GM06990 (cell line): ENCODE results near the gene FLT1.

Experiments
- DNase-seq: peaks from one replicate; pipeline ENCODE4 v3.0.0-alpha.2; 2011; ENCODE audit not compliant: insufficient read length; ENCODE audit errors: extremely low read depth
- H3K27me3 ChIP-seq: replicated peaks from 2 replicates; pipeline ENCODE4 v1.6.0; 2011; ENCODE audit warnings: low read length; ENCODE audit not compliant: control insufficient read depth, insufficient read depth
- H3K36me3 ChIP-seq: 2 replicates; pipeline ENCODE4 v1.5.1; 2011; ENCODE audit warnings: low read length; ENCODE audit not compliant: control insufficient read depth, insufficient read depth
- H3K4me3 ChIP-seq: replicated peaks from 2 replicates; pipeline ENCODE4 v1.5.1; 2011; ENCODE audit warnings: low read depth, mild to moderate bottlenecking, control low read depth, low read length
- CTCF ChIP-seq: IDR thresholded peaks from 2 replicates; pipeline ENCODE4 v1.5.1; 2011; ENCODE audit warnings: low read length, control low read depth, mild to moderate bottlenecking, inconsistent platforms; ENCODE audit not compliant: insufficient read depth, poor library complexity, severe bottlenecking

The FLT1 gene

GRCh38 chr13:28442839-28443238, 52.1 kb downstream of the FLT1 start:
- no peak for DNase-seq
- Histone ChIP-seq H3K36me3 (no peaks in the 10 kb centered on the region), H3K27me3 (no peaks in the 10 kb centered on the region)

GRCh38 chr13:28441529-28441928, 53.4 kb downstream of the FLT1 start:
- no peaks in the 10 kb centered on the region for H3K36me3 ChIP-seq
- no peaks in the 10 kb centered on the region for H3K27me3 ChIP-seq
- DNase-seq, result no peak
- no peak overlapping the region for H3K4me3 ChIP-seq
- no peak for TF ChIP-seq CTCF

More at GRCh38 chr13:28442839-28443238, 52.1 kb downstream of the FLT1 start:
- no peak for TF ChIP-seq CTCF
- no peak overlapping the region for H3K4me3 ChIP-seq

- TF ChIP-seq CTCF, result no peak
- DNase-seq, result no peak
- Histone ChIP-seq H3K4me3 (no peak overlapping the region), H3K36me3 (no peaks in the 10 kb centered on the region), H3K27me3 (no peaks in the 10 kb centered on the region)
These were observed 54.0 kb downstream of the FLT1 start for GRCh38 chr13:28440774-28441504.

- TF ChIP-seq CTCF, result no peak
- DNase-seq, result no peak
These were observed 56.2 kb downstream of the FLT1 start for GRCh38 chr13:28438598-28439334.

GRCh38 chr13:28438067-28438466, 56.9 kb downstream of the FLT1 start:
- Histone ChIP-seq H3K4me3 (no peak overlapping the region), H3K27me3 (no peaks in the 10 kb centered on the region), H3K36me3 (no peaks in the 10 kb centered on the region)
- no peak for DNase-seq
- no peak for TF ChIP-seq CTCF

More at GRCh38 chr13:28438598-28439334, 56.2 kb downstream of the FLT1 start:
- H3K27me3 ChIP-seq, result no peaks in the 10 kb centered on the region
- no peak overlapping the region for H3K4me3 ChIP-seq
- no peaks in the 10 kb centered on the region for H3K36me3 ChIP-seq
